Neural cell (in vitro differentiated cells): ENCODE results near the gene LY6G6D. TPM values are rescaled to one million over a fixed set of nuclear protein-coding genes. Genes with fewer than 3 reads are reported as not detected.

Experiments used
- H2AFZ ChIP-seq: fragments of 200-600, 300-800 bp; sonication (generic), shearing (Covaris generic); 2 replicates; pipeline ENCODE4 v1.6.0; 2014; ENCODE audit warnings: low read depth, mild to moderate bottlenecking, antibody characterized with exemption, low read length, moderate library complexity
- H3F3A ChIP-seq: fragments of 200-600 bp; shearing (Covaris generic); 2 replicates; pipeline ENCODE4 v1.6.1; 2016; ENCODE audit warnings: mild to moderate bottlenecking, moderate library complexity, mixed read lengths, antibody characterized with exemption, low read length; ENCODE audit not compliant: insufficient read depth, poor library complexity, severe bottlenecking
- H3K27ac ChIP-seq: fragments of 200-600, 300-800 bp; sonication (generic), shearing (Covaris generic); 2 replicates; pipeline ENCODE4 v1.5.1; 2014; ENCODE audit warnings: mild to moderate bottlenecking, low read length, moderate library complexity
- H3K27me3 ChIP-seq: fragments of 300-800, 200-600 bp; sonication (generic), shearing (Covaris generic); 2 replicates; pipeline ENCODE4 v1.6.0; 2014; ENCODE audit warnings: mild to moderate bottlenecking, low read depth, low read length, moderate library complexity; ENCODE audit not compliant: insufficient read depth
- H3K36me3 ChIP-seq: fragments of 300-800, 200-600 bp; sonication (generic), shearing (Covaris generic); 2 replicates; pipeline ENCODE4 v1.5.1; 2014; ENCODE audit warnings: mild to moderate bottlenecking, antibody characterized with exemption, low read length, moderate library complexity; ENCODE audit not compliant: insufficient read depth
- H3K4me2 ChIP-seq: fragments of 300-800, 200-600 bp; sonication (generic), shearing (Covaris generic); 2 replicates; pipeline ENCODE4 v1.6.0; 2014; ENCODE audit warnings: mild to moderate bottlenecking, low read length
- H3K4me3 ChIP-seq: fragments of 300-800, 200-600 bp; sonication (generic), shearing (Covaris generic); 2 replicates; pipeline ENCODE4 v1.5.1; 2014; ENCODE audit warnings: mild to moderate bottlenecking, low read length, moderate library complexity
- H3K79me2 ChIP-seq: fragments of 200-600 bp; shearing (Covaris generic); replicated peaks from 2 replicates; pipeline ENCODE4 v1.6.0; 2014; ENCODE audit warnings: mild to moderate bottlenecking, low read length, moderate library complexity; ENCODE audit not compliant: insufficient read depth
- H3K9ac ChIP-seq: fragments of 300-800, 200-600 bp; sonication (generic), shearing (Covaris generic); 2 replicates; pipeline ENCODE4 v1.6.1; 2016; ENCODE audit warnings: mild to moderate bottlenecking, low read length, mixed read lengths
- H3K9me2 ChIP-seq: fragments of 200-600 bp; shearing (Covaris generic); 2 replicates; pipeline ENCODE4 v1.6.1; 2016; ENCODE audit warnings: mild to moderate bottlenecking, low read length, mixed read lengths; ENCODE audit not compliant: insufficient read depth
- H3K9me3 ChIP-seq: fragments of 200-600, 300-800 bp; sonication (generic), shearing (Covaris generic); 2 replicates; pipeline ENCODE4 v1.6.1; 2016; ENCODE audit warnings: mild to moderate bottlenecking, mixed run types, low read length, moderate library complexity, mixed read lengths
- H4K20me1 ChIP-seq: fragments of 200-600 bp; shearing (Covaris generic); 2 replicates; pipeline ENCODE4 v1.6.1; 2016; ENCODE audit warnings: mild to moderate bottlenecking, mixed run types; ENCODE audit not compliant: insufficient read depth
- EP300 ChIP-seq: fragments of 450-650 bp; conservative IDR thresholded peaks from 2 replicates; pipeline ENCODE4 v1.6.1; 2014; ENCODE audit warnings: antibody characterized with exemption, mild to moderate bottlenecking, moderate library complexity; ENCODE audit not compliant: poor library complexity, severe bottlenecking
- EZH2 ChIP-seq: fragments of 200-600, 300-800 bp; shearing (Covaris generic), sonication (generic); IDR thresholded peaks from 2 replicates; pipeline ENCODE4 v1.6.1; 2014; ENCODE audit warnings: antibody characterized with exemption, low read length, borderline replicate concordance, mild to moderate bottlenecking; ENCODE audit not compliant: insufficient read depth, poor library complexity, severe bottlenecking
- MXI1 ChIP-seq: fragments of 450-650 bp; conservative IDR thresholded peaks from 2 replicates; pipeline ENCODE4 v1.6.1; 2014; ENCODE audit warnings: antibody characterized with exemption, mild to moderate bottlenecking; ENCODE audit not compliant: poor library complexity, severe bottlenecking
- POLR2AphosphoS5 ChIP-seq: IDR thresholded peaks from 2 replicates; pipeline ENCODE4 v1.6.1; 2012
- REST ChIP-seq: IDR thresholded peaks from 2 replicates; pipeline ENCODE4 v1.6.1; 2012; ENCODE audit warnings: borderline replicate concordance
- SMC3 ChIP-seq: fragments of 450-650 bp; conservative IDR thresholded peaks from 2 replicates; pipeline ENCODE4 v1.6.1; 2014; ENCODE audit warnings: antibody characterized with exemption, mild to moderate bottlenecking, moderate library complexity; ENCODE audit not compliant: poor library complexity
- TAF1 ChIP-seq: IDR thresholded peaks from 2 replicates; pipeline ENCODE4 v1.6.1; 2012; ENCODE audit warnings: low read depth
- polyA plus RNA-seq: library from polyadenylated mRNA; depleted of rRNA; stranded (reverse); fragments of >200 nt; gene quantifications from 2 replicates; pipeline ENCODE4 v1.2.3, GENCODE V29; 2014
- TF ChIP-seq, protein P1 (sequence below): fragments of 450-650 bp; IDR thresholded peaks from 2 replicates; pipeline ENCODE4 v1.5.1; 2014; ENCODE audit warnings: antibody characterized with exemption, mild to moderate bottlenecking, moderate library complexity; ENCODE audit not compliant: poor library complexity, severe bottlenecking

Gene LY6G6D
- polyA plus RNA-seq, 1 donor from 2014 or later: not detected

DNA sequence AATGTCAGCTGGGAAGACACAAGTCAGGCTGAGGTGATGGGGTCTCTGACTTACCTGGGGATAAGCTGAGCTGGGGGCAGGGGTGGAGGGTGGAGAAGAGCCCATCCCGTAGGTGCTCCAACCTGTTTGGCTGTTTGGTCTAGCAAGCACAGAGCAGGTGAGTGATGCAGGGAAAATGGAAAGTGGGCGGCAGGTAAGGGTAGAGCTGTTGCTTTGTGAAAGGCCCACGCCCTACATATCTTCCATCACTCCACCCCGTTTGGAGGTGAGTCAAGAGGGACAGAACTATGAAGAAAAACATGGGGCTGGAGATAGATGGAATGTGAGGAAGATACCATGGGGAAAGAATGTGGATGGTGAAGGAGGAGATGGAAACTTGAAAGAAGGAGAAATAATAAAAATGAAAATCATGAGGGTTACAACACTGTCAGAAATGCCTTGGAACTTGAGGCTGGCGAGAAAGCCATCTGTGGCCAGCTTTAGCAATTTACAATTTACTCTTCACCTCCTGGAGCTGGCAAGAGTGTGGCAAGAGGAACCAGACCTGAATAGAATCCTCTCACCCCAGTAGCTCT, 5.1 kb downstream of the LY6G6D start:
- Histone ChIP-seq H3K9ac (no peak overlapping the region), H3K27ac (no peak overlapping the region)

GRCh38 chr6:31721351-31722020, 6.3 kb downstream of the LY6G6D start, which contains the start of gene LY6G6C:
Gene LY6G6C (minus strand): TSS chr6:31721746. CDS start chr6:31721679, 67 bp downstream.
- H2AFZ ChIP-seq: no peak within 1 kb of the TSS
- no peaks in the 10 kb centered on the region for H3K27me3 ChIP-seq
- H4K20me1 ChIP-seq: no peaks in the 10 kb centered on the region
- no peak within 1 kb of the TSS for H3K27ac ChIP-seq
- H3K9me3 ChIP-seq: no peaks in the 10 kb centered on the region
- H3K36me3 ChIP-seq: no peaks in the 10 kb centered on the region
- no peak within 1 kb of the TSS for H3K4me2 ChIP-seq
- H3K4me3 ChIP-seq: no peak within 1 kb of the TSS
- H3K9ac ChIP-seq: no peak within 1 kb of the TSS
- TF ChIP-seq MXI1: no peak
- no peak for TF ChIP-seq SMC3
- no peak for TF ChIP-seq POLR2AphosphoS5
- no peak for TF ChIP-seq REST
- TF ChIP-seq EZH2: no peak
- H3K79me2 ChIP-seq: no peaks in the 10 kb centered on the region
- no peaks in the 10 kb centered on the region for H3F3A ChIP-seq
- no peaks in the 10 kb centered on the region for H3K9me2 ChIP-seq

More for the DNA sequence above, 5.1 kb downstream of the LY6G6D start:
- Histone ChIP-seq H3K79me2 (no peaks in the 10 kb centered on the region), H3K9me3 (no peaks in the 10 kb centered on the region), H3K4me2 (no peak overlapping the region), H3F3A (no peaks in the 10 kb centered on the region), H3K27me3 (no peaks in the 10 kb centered on the region), H4K20me1 (no peaks in the 10 kb centered on the region), H3K4me3 (no peak overlapping the region), H2AFZ (no peak overlapping the region), H3K9me2 (no peaks in the 10 kb centered on the region), H3K36me3 (no peaks in the 10 kb centered on the region)
- TF ChIP-seq TAF1 (no peak), REST (no peak), EP300 (no peak)
- TF ChIP-seq, protein P1, sequence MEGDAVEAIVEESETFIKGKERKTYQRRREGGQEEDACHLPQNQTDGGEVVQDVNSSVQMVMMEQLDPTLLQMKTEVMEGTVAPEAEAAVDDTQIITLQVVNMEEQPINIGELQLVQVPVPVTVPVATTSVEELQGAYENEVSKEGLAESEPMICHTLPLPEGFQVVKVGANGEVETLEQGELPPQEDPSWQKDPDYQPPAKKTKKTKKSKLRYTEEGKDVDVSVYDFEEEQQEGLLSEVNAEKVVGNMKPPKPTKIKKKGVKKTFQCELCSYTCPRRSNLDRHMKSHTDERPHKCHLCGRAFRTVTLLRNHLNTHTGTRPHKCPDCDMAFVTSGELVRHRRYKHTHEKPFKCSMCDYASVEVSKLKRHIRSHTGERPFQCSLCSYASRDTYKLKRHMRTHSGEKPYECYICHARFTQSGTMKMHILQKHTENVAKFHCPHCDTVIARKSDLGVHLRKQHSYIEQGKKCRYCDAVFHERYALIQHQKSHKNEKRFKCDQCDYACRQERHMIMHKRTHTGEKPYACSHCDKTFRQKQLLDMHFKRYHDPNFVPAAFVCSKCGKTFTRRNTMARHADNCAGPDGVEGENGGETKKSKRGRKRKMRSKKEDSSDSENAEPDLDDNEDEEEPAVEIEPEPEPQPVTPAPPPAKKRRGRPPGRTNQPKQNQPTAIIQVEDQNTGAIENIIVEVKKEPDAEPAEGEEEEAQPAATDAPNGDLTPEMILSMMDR: no peak
